Measurements from ENCODE around the gene HOATZ.
A peak's percentile ranks its signal among the peaks of the same experiment; 100 is the strongest.

HOATZ gene

DNA sequence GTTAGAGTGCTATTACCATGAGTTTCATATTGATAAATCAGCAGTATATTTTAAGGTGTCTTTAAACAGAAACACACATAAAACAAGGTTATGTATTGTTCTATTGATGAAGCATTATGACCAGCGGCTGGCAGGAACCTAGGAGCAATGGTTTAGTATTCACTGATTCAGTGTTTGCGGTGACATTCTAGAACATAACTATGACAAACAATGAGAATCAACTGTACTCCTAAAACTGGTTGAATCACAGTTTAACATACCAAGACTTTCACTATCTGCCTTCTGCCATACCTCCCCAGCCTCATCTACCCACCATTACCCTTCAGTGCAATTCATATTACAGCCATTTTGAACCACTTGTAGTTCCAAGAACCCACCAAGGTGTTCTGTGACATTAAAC lies 8.8 kb downstream of the HOATZ start:
- no peak overlapping the region for H3K23ac ChIP-seq (ENCODE audit: low read length in 2 of 2)
- no peak overlapping the region for H4K91ac ChIP-seq (ENCODE audit: low read length)
- no peak overlapping the region for H3K9ac ChIP-seq (ENCODE audit: low read length)
- no peak overlapping the region for H2BK5ac ChIP-seq (ENCODE audit: low read depth, low read length, poor library complexity, severe bottlenecking)
- H3K4me1 ChIP-seq (ENCODE audit: control insufficient read depth, insufficient read depth, low read depth, low read length) = no peaks in the 10 kb centered on the region
- no peak overlapping the region for H3K14ac ChIP-seq (ENCODE audit: low read length in 2 of 2)
- H3K27me3 ChIP-seq (ENCODE audit: control insufficient read depth in 1 of 2, insufficient read depth in 1 of 2, low read length in 2 of 2) = no peaks in the 10 kb centered on the region
- no peak overlapping the region for H2AK5ac ChIP-seq (ENCODE audit: low read length, severe bottlenecking)
- no peak overlapping the region for H3K4me3 ChIP-seq (ENCODE audit: insufficient read depth in 1 of 2, low read depth in 1 of 2, low read length in 2 of 2)
- no peaks in the 10 kb centered on the region for H3K79me1 ChIP-seq (replicated peaks; ENCODE audit: low read length, poor library complexity, severe bottlenecking)
- DNase-seq = no peak
- no peak overlapping the region for H2BK120ac ChIP-seq (ENCODE audit: low read depth, low read length)
- no peak overlapping the region for H2BK12ac ChIP-seq (ENCODE audit: low read length in 2 of 2)
- H3K9me3 ChIP-seq (ENCODE audit: control insufficient read depth, low read length) = no peaks in the 10 kb centered on the region
- no peaks in the 10 kb centered on the region for H3K36me3 ChIP-seq (ENCODE audit: control insufficient read depth in 1 of 2, insufficient read depth in 2 of 2, low read depth in 1 of 2, low read length in 2 of 2)
- 98% methylated on average over 2 of the region's 2 CpGs for WGBS
- no peak overlapping the region for H4K8ac ChIP-seq (ENCODE audit: low read length)
- no peak overlapping the region for H3K18ac ChIP-seq (ENCODE audit: low read depth in 1 of 2, low read length in 2 of 2)
- H3K27ac ChIP-seq (ENCODE audit: low read length, poor library complexity, severe bottlenecking) = no peak overlapping the region
- H3K4ac ChIP-seq (ENCODE audit: low read depth in 1 of 2, low read length in 2 of 2) = no peak overlapping the region
- H2AFZ ChIP-seq (ENCODE audit: low read depth, low read length) = no peak overlapping the region
- H3K4me2 ChIP-seq (ENCODE audit: low read length, poor library complexity, severe bottlenecking) = no peak overlapping the region
- no peak overlapping the region for H2BK15ac ChIP-seq (ENCODE audit: low read depth, poor library complexity, severe bottlenecking)

DNA sequence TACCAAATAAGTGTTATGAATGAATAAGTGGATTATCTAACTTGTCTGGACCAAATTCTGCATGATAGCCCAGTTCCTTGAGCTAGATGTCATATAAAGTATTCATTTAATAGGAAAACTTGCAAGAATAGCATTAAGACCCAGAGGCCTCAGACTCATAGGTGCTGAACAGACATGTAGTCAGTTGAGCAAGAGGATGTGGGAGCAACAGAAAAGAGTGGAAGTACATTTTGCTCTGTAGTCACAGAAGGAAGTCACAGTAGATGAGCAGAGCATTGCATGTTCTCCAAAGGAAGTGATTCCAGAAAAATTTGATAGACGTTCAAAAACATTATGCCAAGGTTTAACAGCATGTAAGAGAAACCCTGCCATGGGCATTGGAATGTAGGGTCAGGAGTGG lies 9.5 kb downstream of the HOATZ start:
- H4K91ac ChIP-seq (ENCODE audit: low read length) = no peak overlapping the region
- H2AFZ ChIP-seq (ENCODE audit: low read depth, low read length) = no peak overlapping the region

DNA sequence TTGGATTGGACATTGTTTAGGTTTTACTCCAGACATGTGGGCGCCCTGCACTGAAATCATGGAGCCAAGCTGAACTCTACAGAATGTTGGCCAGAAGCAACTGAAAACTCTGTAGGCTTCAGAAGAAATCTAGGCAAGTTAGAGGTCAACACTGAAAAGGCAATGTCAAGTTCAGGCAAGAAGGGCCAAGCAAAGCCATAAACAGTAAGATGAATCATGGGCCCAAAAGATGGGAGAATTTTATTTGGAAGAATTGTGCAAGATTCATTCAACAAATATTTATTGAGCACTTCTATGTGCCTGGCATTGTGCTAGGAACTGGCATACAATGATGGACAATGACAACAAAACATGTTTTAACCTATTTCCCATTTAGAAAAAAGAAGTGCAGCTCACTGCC lies 10.9 kb downstream of the HOATZ start:
- Histone ChIP-seq H3K9me3 (ENCODE audit: control insufficient read depth, low read length) (no peaks in the 10 kb centered on the region), H2AFZ (ENCODE audit: low read depth, low read length) (no peak overlapping the region), H2AK5ac (ENCODE audit: low read length, severe bottlenecking) (peak overlapping the region; percentile 49), H4K91ac (ENCODE audit: low read length) (no peak overlapping the region), H2BK5ac (ENCODE audit: low read depth, low read length, poor library complexity, severe bottlenecking) (no peak overlapping the region), H3K27ac (ENCODE audit: low read length, poor library complexity, severe bottlenecking) (no peak overlapping the region), H3K4me1 (ENCODE audit: control insufficient read depth, insufficient read depth, low read depth, low read length) (no peaks in the 10 kb centered on the region), H3K27me3 (ENCODE audit: control insufficient read depth in 1 of 2, insufficient read depth in 1 of 2, low read length in 2 of 2) (no peaks in the 10 kb centered on the region), H3K4me2 (ENCODE audit: low read length, poor library complexity, severe bottlenecking) (no peak overlapping the region), H3K18ac (ENCODE audit: low read depth in 1 of 2, low read length in 2 of 2) (no peak overlapping the region), H3K9ac (ENCODE audit: low read length) (no peak overlapping the region), H3K4ac (ENCODE audit: low read depth in 1 of 2, low read length in 2 of 2) (no peak overlapping the region), H3K36me3 (ENCODE audit: control insufficient read depth in 1 of 2, insufficient read depth in 2 of 2, low read depth in 1 of 2, low read length in 2 of 2) (no peaks in the 10 kb centered on the region), H3K14ac (ENCODE audit: low read length in 2 of 2) (no peak overlapping the region), H2BK120ac (ENCODE audit: low read depth, low read length) (no peak overlapping the region), H2BK15ac (ENCODE audit: low read depth, poor library complexity, severe bottlenecking) (no peak overlapping the region), H3K79me1 (replicated peaks; ENCODE audit: low read length, poor library complexity, severe bottlenecking) (no peaks in the 10 kb centered on the region), H3K4me3 (ENCODE audit: insufficient read depth in 1 of 2, low read depth in 1 of 2, low read length in 2 of 2) (no peak overlapping the region), H4K8ac (ENCODE audit: low read length) (no peak overlapping the region), H2BK12ac (ENCODE audit: low read length in 2 of 2) (no peak overlapping the region), H3K23ac (ENCODE audit: low read length in 2 of 2) (no peak overlapping the region)
- WGBS = 98% methylated on average over 1 of the region's 1 CpG
- DNase-seq = no peak

More for the DNA sequence above, 9.5 kb downstream of the HOATZ start:
- Histone ChIP-seq H3K36me3 (ENCODE audit: control insufficient read depth in 1 of 2, insufficient read depth in 2 of 2, low read depth in 1 of 2, low read length in 2 of 2) (no peaks in the 10 kb centered on the region), H3K27me3 (ENCODE audit: control insufficient read depth in 1 of 2, insufficient read depth in 1 of 2, low read length in 2 of 2) (no peaks in the 10 kb centered on the region), H3K4me3 (ENCODE audit: insufficient read depth in 1 of 2, low read depth in 1 of 2, low read length in 2 of 2) (no peak overlapping the region), H2BK12ac (ENCODE audit: low read length in 2 of 2) (no peak overlapping the region), H2BK120ac (ENCODE audit: low read depth, low read length) (no peak overlapping the region), H3K4ac (ENCODE audit: low read depth in 1 of 2, low read length in 2 of 2) (no peak overlapping the region), H3K79me1 (replicated peaks; ENCODE audit: low read length, poor library complexity, severe bottlenecking) (no peaks in the 10 kb centered on the region), H2AK5ac (ENCODE audit: low read length, severe bottlenecking) (no peak overlapping the region), H3K4me1 (ENCODE audit: control insufficient read depth, insufficient read depth, low read depth, low read length) (no peaks in the 10 kb centered on the region), H3K9me3 (ENCODE audit: control insufficient read depth, low read length) (no peaks in the 10 kb centered on the region), H4K8ac (ENCODE audit: low read length) (no peak overlapping the region), H3K18ac (ENCODE audit: low read depth in 1 of 2, low read length in 2 of 2) (no peak overlapping the region), H3K4me2 (ENCODE audit: low read length, poor library complexity, severe bottlenecking) (no peak overlapping the region), H3K23ac (ENCODE audit: low read length in 2 of 2) (no peak overlapping the region), H3K27ac (ENCODE audit: low read length, poor library complexity, severe bottlenecking) (no peak overlapping the region), H3K9ac (ENCODE audit: low read length) (no peak overlapping the region), H3K14ac (ENCODE audit: low read length in 2 of 2) (no peak overlapping the region), H2BK5ac (ENCODE audit: low read depth, low read length, poor library complexity, severe bottlenecking) (no peak overlapping the region), H2BK15ac (ENCODE audit: low read depth, poor library complexity, severe bottlenecking) (no peak overlapping the region)
- WGBS = 81% methylated on average over 1 of the region's 1 CpG
- DNase-seq = no peak

DNA sequence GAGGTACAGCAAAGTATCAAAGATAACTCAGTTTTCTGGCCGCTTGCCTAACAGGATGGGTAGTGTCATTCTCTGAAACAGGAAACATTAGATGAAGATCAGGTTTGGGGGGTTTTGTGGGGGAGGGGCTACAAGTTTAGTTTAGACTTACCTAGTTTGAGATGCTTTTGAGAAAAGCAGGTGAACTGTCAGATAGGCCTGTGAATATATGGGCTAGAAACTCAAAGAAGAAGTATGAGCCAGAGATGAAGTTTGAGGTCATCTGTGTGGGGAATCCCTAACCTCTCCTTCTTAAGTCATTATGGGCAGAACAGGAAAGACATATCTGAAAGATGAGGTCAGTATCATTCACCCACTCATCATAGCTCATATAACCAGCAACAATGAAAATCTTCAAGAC lies 11.9 kb downstream of the HOATZ start:
- Histone ChIP-seq H3K36me3 (ENCODE audit: control insufficient read depth in 1 of 2, insufficient read depth in 2 of 2, low read depth in 1 of 2, low read length in 2 of 2) (no peaks in the 10 kb centered on the region), H3K4ac (ENCODE audit: low read depth in 1 of 2, low read length in 2 of 2) (no peak overlapping the region), H3K27me3 (ENCODE audit: control insufficient read depth in 1 of 2, insufficient read depth in 1 of 2, low read length in 2 of 2) (no peaks in the 10 kb centered on the region), H2BK12ac (ENCODE audit: low read length in 2 of 2) (no peak overlapping the region), H3K9ac (ENCODE audit: low read length) (no peak overlapping the region), H2BK15ac (ENCODE audit: low read depth, poor library complexity, severe bottlenecking) (no peak overlapping the region), H3K18ac (ENCODE audit: low read depth in 1 of 2, low read length in 2 of 2) (no peak overlapping the region), H3K27ac (ENCODE audit: low read length, poor library complexity, severe bottlenecking) (no peak overlapping the region), H3K4me1 (ENCODE audit: control insufficient read depth, insufficient read depth, low read depth, low read length) (no peaks in the 10 kb centered on the region), H3K4me2 (ENCODE audit: low read length, poor library complexity, severe bottlenecking) (no peak overlapping the region), H3K4me3 (ENCODE audit: insufficient read depth in 1 of 2, low read depth in 1 of 2, low read length in 2 of 2) (no peak overlapping the region), H3K79me1 (replicated peaks; ENCODE audit: low read length, poor library complexity, severe bottlenecking) (no peaks in the 10 kb centered on the region), H4K8ac (ENCODE audit: low read length) (no peak overlapping the region), H3K14ac (ENCODE audit: low read length in 2 of 2) (no peak overlapping the region), H3K23ac (ENCODE audit: low read length in 2 of 2) (no peak overlapping the region), H3K9me3 (ENCODE audit: control insufficient read depth, low read length) (no peaks in the 10 kb centered on the region), H2AK5ac (ENCODE audit: low read length, severe bottlenecking) (no peak overlapping the region), H2AFZ (ENCODE audit: low read depth, low read length) (no peak overlapping the region), H4K91ac (ENCODE audit: low read length) (no peak overlapping the region), H2BK5ac (ENCODE audit: low read depth, low read length, poor library complexity, severe bottlenecking) (no peak overlapping the region), H2BK120ac (ENCODE audit: low read depth, low read length) (no peak overlapping the region)
- 77% methylated on average over 1 of the region's 1 CpG for WGBS
- DNase-seq = peak; percentile 67
